Renal cortical epithelial cell (primary cell): Measurements from ENCODE around the gene ITPKB. TPM values are rescaled to one million over a fixed set of nuclear protein-coding genes. Genes with fewer than 3 reads are reported as not detected.

ENCODE experiments used
- DNase-seq: peaks from one replicate; pipeline ENCODE4 v3.0.0-alpha.2; 2011; ENCODE audit warnings: low read depth
- total RNA-seq: library from RNA; depleted of rRNA; stranded (reverse); fragments of >200 nt; gene quantifications from 2 replicates; pipeline ENCODE4 v1.2.3, GENCODE V29; 2014

Gene ITPKB
- total RNA-seq, 1 donor from 2014 or later = 5.9 TPM

DNA sequence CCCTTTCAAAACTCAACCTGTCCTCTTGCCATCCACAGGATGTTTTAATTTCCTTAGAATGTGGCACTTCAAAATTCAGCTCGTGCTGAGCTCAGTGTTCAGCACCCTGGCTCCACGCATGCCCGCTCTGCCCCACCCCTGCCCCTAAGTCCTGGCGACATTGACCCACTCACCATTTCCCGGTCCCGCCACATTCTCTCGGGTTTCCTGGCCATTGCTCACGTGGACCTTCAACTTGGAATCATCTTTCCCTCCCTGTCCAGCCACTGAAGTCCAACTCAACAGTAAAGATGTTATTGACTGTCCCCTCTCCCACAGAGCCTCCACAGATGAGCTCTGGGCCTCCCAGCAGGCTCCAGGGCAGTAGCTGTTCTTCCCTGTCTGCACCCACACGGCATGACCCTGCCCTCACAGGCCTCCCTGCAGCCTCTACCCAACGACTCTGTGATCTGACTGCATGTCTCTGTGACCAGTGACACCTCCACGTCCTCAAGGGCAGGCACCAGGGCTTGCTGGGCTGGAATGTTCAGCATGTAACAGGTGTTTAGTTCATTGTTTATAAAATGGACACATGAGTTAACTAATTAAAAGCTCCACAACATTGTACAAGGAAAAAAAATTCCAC lies 53.8 kb downstream of the ITPKB start:
- DNase-seq = no peak

DNA sequence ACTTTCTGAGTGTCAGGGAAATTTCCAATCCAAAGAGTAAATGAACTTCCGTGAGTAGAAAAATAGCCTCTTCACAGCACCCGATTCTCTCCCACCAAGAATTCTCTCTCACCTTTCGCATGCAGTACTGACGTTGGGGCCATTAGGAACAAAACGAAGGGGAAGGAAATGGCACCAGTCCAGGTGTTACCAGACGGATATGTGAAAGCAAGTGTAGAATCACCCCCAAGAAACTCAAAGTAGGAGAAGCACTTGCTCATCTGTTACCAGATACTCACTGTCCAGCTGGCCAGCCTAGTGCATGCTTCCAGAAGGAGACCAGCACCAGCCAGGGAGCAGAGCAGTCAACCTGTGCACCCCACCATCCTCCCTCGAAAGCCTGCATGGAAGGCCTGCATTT lies 55.1 kb downstream of the ITPKB start:
- DNase-seq = no peak

DNA sequence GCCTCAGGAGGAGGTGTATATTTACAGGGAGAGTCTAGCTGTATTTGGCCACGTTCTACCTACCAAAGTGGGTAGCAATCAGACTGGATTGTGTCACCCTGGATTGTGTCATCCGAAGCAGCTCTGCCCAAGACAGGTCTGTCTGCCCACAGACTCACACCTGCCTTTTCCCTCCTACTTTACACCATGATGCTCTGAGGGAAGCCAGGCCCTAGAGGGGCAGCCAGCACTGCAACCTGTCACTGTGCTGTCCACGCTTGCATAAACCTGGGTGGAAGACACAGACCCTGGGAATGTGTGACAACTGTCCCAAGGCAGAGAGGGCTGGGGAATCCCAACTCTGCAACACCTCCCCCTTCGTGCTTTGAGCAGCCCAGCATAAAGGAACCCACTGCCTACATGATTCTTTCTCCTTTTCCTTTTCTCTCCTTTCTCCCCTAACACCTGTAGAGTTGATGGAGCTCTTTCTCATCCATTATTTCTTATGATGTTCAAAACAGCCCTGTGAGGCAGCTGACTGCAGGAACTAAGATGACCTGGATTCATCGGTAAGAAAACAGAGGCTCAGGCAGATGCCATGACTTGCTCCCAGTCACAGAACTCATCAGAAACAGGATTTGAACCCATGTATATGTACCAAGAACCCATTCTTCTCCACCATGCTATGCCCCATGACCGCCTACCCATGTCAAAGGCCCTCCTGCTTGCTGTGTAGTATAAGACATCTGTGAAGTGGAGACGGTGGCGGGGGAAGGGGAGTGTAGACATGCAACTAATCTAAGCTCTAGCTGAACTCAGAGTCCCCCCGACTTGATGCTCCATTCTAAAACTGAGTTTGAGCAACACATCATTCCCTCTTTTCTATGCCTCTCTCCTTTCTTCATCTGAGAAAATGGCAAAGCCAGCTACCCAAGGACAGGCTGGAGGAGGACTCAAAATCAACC lies 55.9 kb downstream of the ITPKB start:
- DNase-seq = no peak

DNA sequence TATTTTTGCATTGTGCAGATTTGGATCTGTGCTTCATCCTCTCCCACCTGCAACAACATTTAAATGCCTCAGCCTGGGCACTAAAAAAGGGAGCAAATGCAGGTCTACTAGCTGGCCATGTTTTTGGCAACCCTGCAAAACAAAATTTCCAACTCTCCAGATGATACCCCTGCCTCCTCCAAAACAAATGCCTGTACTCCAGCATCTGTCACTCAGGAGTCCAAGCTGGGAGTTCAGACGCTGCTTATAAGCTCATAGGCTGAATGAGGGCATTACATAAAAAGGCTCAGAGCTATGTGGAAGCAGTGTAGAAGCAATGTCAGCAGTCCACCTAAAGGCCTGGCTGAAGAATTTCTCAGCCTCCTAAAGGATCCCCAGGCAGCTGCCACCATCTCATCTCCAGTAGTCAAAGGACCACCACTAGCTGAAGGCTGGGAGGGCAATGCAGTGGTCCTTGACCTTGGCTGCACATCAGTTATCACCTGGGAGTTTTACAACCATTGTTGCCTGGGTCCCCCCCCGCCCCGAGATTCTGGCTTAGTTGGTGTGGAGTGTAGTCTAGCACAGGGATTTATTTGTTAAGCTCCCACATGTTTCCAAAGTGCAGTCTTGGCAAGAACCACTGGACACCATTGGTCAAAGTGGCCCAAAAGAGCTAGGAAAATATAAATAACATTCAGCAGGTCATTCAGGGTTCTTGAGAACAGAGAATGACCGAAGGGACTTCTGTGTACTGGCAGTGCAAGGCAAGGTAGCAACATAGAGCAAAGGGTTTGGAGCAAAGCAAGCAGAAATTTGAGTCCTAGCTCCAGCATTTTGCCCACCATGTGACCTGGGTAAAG lies 57.2 kb downstream of the ITPKB start:
- DNase-seq = no peak

DNA sequence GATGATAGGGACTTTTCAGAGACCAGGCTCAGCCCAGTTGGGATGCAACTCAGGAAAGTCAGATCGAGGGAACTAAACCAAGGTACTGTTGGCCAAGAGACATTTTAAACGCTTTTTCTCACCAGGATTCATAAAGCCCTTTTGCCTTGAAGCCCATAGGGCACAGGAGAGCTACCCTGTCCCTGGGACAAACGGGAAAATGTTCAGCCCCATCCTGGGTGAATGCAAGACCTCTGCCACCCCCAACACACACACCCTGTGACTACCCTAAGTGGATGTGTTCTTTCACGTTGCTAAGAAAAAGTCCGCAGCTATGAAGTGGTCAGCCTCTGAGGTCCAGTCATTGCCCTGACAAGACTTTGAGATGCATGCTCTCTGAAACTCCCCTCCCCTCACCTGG lies 58.4 kb downstream of the ITPKB start:
- no peak for DNase-seq

DNA sequence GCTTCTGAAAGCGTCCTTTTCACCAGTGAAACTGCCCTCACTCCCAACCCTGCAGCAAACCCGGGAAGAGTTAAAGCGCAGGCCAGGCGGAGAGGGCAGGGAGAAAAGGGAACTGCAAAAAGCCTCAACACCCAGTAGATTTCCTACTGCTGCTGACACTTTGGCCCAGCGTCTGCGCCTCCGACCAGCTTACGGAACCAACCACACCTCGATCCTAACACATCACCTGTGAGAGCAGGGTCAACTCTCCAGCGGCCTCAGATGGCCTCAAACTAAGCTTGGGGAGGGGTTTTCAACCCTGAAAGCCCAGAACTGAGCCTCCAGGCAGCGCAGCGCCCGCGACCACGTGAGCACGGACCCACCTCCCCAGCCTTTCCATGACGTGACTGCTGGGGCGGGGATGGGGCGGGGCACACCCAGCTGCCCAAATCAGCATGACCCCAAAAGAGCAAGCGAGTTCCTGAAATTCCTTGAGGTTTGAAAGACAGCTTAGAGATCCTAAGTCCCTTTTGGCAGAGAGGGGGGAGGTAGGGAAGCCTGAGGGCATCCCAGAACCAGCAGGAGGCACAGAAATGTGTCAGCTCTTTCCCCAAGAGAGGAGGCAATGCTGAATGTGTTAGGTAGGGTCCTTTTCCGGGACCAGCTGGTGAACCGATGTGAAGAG lies 59.1 kb downstream of the ITPKB start:
- DNase-seq = peak; percentile 67

DNA sequence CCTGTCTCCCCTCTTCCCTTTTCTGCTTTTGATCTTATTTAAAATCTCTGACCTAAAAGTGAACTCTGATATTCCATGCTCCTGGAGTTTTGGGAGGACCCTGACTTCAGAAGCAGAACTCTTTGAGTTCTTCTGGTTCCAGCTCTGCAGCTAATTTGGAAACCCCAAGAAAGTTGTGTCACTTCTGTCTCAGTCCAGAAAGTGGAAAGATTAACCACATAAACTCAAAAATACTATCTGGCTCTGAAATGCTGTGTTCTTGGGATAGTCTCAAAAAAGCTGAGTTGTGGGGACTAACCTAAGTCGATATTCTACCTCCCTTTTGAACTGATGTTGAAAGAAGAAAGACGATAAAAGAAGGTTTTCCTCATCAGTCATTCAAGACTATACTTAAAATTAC lies 59.8 kb downstream of the ITPKB start:
- DNase-seq = no peak

DNA sequence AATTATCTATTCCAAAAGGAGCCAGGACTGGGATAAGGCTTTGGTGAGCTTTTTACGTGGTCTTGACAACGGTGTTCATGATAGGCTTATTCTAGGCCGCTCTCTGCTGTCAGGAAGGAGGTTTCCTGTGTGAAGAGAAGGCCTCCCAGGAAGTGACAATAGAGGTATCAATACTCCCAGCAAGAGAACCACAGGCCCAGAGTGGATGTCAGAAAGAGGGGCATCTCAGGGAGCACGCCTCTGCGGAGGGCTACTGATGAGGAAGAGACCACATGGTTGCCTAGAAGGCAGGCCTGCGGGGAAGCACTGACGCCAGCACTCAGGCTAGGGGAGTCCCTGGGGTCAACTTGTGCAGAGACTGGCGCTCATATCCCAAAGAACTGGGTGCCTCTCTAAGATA lies 60.4 kb downstream of the ITPKB start:
- no peak for DNase-seq

DNA sequence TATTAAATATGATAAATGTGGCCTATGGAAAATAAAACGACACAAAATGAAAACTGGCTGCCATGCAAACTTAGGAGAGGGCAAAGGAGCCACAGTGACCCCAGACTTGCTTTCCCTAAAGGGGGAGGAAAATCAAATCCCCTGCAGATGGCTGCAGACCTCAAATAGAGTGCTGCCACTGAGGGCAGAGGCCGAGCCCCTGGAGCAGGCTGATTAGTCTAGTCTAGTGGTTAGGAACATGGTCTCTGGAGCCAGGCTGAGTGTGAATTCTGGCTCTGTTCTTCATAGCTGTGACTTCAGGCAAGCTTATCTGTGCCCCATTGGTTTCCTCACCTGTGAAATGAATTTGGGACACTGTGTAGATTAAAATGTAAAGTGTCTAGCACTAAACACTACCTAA lies 60.8 kb downstream of the ITPKB start:
- DNase-seq = no peak

DNA sequence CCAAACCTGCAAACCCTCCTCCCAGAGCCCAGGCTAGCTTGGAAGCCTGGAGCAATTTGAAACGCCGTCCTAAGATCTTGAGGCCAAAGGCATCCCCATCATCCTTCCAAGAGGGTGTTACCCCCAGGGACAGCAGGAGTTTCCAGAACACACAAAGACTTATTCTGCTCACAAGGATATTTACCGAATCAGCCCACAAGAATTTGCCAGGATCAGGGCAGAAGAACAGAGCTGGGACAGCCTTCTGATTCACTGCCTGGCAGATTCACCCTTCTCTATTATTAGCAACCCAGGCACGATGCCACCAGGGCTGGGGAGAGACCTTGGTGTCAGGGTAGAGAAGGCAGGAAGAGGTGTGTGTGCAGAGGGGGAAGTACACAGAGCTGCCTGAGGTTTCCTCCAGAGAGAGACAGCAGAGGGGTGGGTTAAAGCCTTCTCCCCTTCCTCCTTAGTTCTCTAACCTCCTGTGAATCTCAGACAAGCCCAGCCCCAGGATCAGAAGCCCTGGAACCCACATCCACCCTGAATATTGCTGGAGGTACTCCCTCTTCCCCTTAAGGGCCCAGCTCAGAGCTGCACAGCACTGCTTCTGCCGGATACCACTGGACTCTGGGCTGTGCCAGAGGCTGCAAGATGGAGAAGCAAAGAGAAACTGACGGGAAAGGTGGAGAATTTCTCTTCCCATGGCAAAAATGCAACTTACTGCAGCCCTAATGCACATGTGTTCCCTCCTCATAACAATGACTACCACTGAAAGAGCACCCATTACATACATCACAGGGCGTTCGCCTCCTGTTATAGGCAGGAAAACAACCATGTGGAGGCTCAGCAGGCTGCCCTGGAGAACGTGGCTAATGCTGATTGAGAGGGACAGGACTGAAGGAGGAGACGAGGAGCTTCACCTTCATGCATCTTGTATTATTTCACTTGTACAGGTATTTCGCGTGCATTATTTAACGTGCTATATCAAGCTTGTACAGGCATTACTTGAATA lies 61.8 kb downstream of the ITPKB start:
- DNase-seq = peak; percentile 72

DNA sequence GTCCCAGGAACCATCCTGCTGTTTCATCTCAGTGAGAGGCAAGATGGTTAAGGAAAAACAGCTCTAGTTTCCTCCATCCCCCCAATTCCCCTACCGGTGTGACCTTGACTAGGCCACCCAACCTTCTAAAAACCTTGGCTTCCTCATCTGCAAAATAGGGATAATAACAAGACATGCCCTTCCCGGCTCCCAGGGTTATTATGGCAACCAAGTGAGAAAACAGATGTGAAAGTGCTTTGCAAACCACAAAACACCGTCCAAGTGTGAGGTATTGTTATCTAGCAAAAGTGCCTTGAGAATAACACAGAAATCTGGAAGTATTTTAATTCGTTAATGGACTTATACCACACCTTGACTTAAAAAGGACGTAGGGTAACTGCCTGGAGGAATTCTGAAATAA lies 62.7 kb downstream of the ITPKB start:
- no peak for DNase-seq

DNA sequence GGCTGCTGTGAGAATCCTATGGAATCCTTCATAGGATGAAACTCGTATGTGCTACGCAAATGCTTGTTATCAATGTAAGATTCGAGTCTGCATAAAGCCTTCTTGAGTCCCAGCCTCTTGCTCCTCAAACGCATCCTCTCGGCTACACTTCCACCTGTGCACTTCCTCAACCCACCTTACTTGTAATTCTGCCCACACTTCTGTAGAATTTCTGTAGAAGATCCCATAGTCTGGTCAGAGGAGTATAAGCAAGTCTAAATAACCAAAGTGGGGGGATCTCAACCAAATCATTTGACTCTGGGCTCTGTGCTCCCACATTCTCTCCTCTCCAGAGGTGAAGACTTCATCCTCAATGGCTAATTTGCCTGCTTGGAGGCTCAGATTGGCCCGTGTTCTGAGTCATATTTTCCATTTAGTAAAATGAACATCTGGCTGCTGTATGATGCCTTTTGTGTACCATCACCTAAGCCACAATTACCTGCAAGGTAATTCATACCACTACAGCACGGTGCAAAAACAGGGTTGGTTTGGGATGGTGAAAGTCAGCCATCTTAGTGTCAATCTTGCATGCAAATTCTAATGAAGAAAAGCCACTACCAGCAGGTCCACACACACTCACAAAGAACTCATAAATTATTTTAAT lies 63.2 kb downstream of the ITPKB start:
- no peak for DNase-seq

DNA sequence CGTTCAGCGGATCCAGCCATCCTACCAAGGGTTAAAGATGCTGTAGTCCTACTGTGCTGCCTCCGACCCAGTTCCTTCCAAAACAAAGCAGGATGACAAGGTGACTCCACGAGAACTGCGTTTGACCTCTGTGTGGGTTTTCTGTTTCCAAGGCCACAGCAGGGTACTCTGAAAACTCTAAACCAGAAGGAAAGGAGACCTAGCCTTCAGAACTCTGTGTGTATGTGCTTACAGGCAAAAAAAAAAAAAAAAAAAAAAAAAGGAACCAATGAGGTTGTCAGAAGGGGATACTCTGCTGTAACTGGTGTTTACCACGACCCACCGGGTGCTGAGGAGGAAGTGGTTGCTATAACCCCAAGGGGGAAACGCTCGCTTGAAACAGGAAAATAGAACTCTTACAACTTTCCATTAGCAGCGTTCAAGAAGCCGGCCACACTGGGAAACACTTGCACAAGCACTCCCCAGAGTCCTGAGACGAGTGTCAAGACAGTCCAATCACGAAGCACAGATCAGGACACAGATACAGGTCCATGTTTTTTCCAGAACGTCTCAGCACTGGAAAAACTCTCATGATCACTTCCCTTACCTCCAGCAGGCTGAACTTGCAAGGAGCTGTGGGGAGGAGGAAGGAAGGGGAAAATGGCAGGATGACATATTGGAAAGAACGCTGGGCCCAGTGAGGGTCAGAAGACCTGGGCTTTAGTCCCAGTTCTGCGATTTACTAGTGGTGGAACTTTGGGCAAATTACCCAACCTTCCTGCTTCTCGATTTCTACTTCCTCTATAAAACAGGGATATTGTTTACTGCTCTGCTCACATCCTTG lies 64.0 kb downstream of the ITPKB start:
- no peak for DNase-seq

DNA sequence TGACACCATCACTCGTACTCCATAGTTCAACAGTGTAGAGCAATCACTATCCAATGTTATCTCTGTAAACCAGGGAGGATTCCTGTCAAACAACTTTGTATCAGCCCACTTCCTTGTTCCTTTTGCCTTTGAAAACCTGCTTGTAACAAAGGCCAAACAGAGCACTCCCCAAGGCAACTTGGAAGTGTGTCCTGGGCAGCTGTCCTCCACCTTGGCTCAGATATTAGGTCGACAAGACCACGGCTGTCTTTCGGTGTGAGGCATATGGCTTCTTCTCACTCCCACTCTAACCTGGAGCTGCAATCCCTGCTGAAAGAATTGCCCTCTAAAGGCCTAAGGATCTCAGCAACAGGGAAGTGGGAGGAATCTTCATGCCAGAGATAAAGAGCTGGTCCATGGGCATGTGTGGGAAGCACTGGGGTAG lies 66.7 kb downstream of the ITPKB start:
- no peak for DNase-seq

DNA sequence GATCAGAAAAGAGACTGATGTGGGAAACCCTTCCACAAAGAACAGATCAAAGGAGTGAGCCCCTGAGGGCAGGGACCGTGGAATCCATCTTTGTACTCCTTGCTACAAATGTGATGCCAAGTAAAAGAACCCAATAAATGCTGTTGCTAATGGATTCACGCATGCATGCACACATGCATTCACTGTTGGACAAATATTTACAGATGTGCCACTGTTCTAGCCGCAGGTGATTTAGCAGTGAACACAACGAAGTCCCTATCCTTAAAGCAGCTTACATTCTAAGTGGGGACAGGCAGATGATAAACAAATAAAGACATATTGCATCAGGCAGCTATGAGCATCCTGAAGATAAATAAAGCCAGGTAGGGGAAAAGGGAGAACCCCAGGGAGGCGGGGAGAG lies 67.8 kb downstream of the ITPKB start:
- DNase-seq = peak; percentile 32

DNA sequence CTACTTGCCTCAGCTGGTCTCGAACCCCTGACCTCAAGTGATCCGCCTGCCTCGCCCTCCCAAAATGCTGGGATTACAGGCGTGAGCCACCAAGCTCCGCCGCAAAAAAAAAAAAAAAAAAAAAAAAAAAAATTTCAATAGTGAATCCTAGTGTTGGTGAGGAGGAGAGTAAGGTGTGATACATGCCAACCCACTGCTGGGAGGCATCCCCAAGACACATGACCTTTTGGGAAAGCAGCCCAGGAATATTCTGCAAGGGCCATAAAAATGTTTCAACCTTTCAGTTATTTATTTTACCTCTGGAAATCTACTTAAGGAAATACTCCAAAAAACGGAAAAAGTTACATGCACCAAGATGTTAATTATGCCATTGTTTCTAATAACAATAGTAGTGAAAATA lies 69.0 kb downstream of the ITPKB start:
- DNase-seq = no peak

DNA sequence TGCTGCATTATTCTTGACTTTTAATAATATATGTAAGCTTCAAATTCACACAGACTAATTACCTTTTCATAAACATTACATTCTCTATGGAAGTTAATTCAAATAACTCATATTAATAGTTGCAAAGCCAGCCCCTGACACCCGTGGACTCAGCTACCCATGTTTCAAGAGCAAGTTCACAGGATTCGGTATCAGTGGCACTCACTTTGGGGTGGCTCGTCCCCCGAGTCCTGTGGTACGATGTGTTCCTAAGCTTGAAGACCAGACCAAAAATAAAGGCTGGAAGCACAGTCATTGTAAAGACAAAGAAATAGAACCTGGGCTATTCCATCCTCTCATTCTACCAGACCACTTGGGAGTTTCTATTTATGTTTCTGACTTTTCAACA lies 70.9 kb downstream of the ITPKB start:
- no peak for DNase-seq

DNA sequence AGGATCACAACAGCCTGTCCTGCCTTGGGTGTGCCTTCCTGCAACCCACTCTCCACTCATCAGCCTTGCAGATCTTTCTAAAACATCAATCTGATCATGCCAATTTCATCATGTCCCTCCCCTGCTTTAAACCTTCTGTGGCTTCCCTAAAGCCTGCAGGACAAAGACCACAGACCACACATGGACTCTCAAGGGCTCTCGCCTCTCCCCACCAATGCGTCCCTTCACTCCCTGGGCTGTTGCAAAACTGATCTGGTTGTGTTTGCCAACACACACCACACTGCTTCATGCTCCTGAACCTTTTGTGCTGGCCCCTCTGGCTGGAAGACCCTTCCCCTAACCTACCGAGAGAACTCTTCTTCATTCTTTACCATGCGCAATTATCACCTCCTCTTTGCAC lies 72.4 kb downstream of the ITPKB start:
- no peak for DNase-seq

DNA sequence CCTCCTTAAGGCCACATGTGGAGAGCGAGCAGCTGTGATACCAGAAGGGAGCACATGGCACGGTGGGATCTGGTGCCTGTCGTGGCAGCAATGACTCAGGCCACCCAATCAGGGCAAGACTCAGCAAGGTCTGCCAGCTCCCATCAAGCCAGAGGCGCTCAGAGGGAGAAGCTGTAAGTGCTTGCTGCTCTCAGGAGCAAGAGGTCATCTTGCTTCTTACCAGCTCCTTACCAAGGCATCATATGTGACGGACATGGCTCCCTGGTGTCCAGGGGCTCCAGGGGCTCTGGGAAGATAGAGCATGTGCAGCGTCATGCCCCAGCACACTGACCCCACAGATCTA lies 72.9 kb downstream of the ITPKB start:
- no peak for DNase-seq
